KMS-11 (cell line): ENCODE measurements around the gene DTWD1.

Source experiments
- H2AFZ ChIP-seq: fragments of 200-600 bp; sonication (generic); 2 replicates; pipeline ENCODE4 v1.6.1; 2016; ENCODE audit warnings: antibody characterized with exemption, mixed run types, low read depth
- H3K27ac ChIP-seq: fragments of 200-600 bp; sonication (generic); 2 replicates; pipeline ENCODE4 v1.6.1; 2016; ENCODE audit warnings: mild to moderate bottlenecking, mixed run types
- H3K27me3 ChIP-seq: fragments of 200-600 bp; sonication (generic); 2 replicates; pipeline ENCODE4 v1.6.1; 2017; ENCODE audit warnings: mild to moderate bottlenecking, low read depth, mixed run types, moderate library complexity; ENCODE audit not compliant: insufficient read depth
- H3K36me3 ChIP-seq: fragments of 200-600 bp; sonication (generic); 2 replicates; pipeline ENCODE4 v1.6.1; 2017; ENCODE audit warnings: mild to moderate bottlenecking, mixed run types; ENCODE audit not compliant: insufficient read depth
- H3K4me1 ChIP-seq: fragments of 200-600 bp; sonication (generic); 2 replicates; pipeline ENCODE4 v1.6.1; 2016; ENCODE audit warnings: mild to moderate bottlenecking, low read depth, mixed run types; ENCODE audit not compliant: poor library complexity, severe bottlenecking
- H3K4me2 ChIP-seq: fragments of 200-600 bp; sonication (generic); 2 replicates; pipeline ENCODE4 v1.7.0; 2016; ENCODE audit warnings: mild to moderate bottlenecking, mixed run types
- H3K4me3 ChIP-seq: fragments of 200-600 bp; sonication (generic); IDR thresholded peaks from 2 replicates; pipeline ENCODE4 v1.6.1; 2017; ENCODE audit warnings: low read depth, low read length, mixed read lengths; ENCODE audit not compliant: insufficient read depth
- H3K79me2 ChIP-seq: fragments of 200-600 bp; sonication (generic); 2 replicates; pipeline ENCODE4 v1.6.1; 2016; ENCODE audit warnings: low read depth, mixed run types; ENCODE audit not compliant: insufficient read depth
- H3K9ac ChIP-seq: fragments of 200-600 bp; sonication (generic); 2 replicates; pipeline ENCODE4 v1.6.1; 2016; ENCODE audit warnings: mild to moderate bottlenecking, mixed run types
- H4K20me1 ChIP-seq: fragments of 200-600 bp; sonication (generic); 2 replicates; pipeline ENCODE4 v1.6.1; 2016; ENCODE audit warnings: mild to moderate bottlenecking, mixed run types; ENCODE audit not compliant: insufficient read depth
- TF ChIP-seq, protein P1 (sequence below): fragments of 200-600 bp; sonication (generic); conservative IDR thresholded peaks from 2 replicates; pipeline ENCODE4 v1.6.1; 2017; ENCODE audit warnings: low read depth, mild to moderate bottlenecking, antibody characterized with exemption, low read length, moderate library complexity, mixed read lengths

DTWD1 gene

GRCh38 chr15:49645941-49646340 lies 25.1 kb downstream of the DTWD1 start:
- Histone ChIP-seq H4K20me1 (no peaks in the 10 kb centered on the region), H3K4me2 (no peak overlapping the region), H3K27ac (no peak overlapping the region), H3K36me3 (no peaks in the 10 kb centered on the region), H3K4me3 (no peak overlapping the region), H3K9ac (no peak overlapping the region), H3K27me3 (no peaks in the 10 kb centered on the region), H3K79me2 (no peaks in the 10 kb centered on the region), H2AFZ (no peak overlapping the region), H3K4me1 (no peaks in the 10 kb centered on the region)
- TF ChIP-seq, protein P1, sequence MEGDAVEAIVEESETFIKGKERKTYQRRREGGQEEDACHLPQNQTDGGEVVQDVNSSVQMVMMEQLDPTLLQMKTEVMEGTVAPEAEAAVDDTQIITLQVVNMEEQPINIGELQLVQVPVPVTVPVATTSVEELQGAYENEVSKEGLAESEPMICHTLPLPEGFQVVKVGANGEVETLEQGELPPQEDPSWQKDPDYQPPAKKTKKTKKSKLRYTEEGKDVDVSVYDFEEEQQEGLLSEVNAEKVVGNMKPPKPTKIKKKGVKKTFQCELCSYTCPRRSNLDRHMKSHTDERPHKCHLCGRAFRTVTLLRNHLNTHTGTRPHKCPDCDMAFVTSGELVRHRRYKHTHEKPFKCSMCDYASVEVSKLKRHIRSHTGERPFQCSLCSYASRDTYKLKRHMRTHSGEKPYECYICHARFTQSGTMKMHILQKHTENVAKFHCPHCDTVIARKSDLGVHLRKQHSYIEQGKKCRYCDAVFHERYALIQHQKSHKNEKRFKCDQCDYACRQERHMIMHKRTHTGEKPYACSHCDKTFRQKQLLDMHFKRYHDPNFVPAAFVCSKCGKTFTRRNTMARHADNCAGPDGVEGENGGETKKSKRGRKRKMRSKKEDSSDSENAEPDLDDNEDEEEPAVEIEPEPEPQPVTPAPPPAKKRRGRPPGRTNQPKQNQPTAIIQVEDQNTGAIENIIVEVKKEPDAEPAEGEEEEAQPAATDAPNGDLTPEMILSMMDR, result no peak

DNA sequence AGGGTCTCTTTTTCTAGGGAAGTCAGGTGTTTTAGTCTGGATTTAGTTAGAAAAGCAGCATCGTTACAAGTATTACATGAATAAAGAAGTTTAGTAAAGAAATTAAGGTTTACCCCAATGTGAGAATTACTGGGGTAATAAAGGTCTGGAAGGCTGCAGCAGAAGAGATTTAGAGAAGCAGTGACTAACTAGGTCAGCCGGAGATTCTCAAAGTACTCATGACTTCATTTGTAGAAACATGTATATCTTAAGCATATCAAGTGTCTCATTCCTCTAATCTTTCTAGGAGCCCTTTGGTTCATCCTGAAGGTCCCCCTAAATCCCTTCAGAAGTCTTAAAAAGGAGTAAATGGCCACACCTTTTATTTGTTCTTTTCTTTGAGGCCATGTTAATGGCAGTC lies 26.0 kb downstream of the DTWD1 start:
- TF ChIP-seq, protein P1, result no peak
- Histone ChIP-seq H3K27ac (no peak overlapping the region), H3K9ac (no peak overlapping the region), H3K27me3 (no peaks in the 10 kb centered on the region), H3K79me2 (no peaks in the 10 kb centered on the region), H3K36me3 (no peaks in the 10 kb centered on the region), H3K4me1 (no peaks in the 10 kb centered on the region), H2AFZ (no peak overlapping the region), H4K20me1 (no peaks in the 10 kb centered on the region), H3K4me3 (no peak overlapping the region), H3K4me2 (no peak overlapping the region)

- no peak overlapping the region for H3K4me2 ChIP-seq
Measured at GRCh38 chr15:49649987-49650386, 29.1 kb downstream of the DTWD1 start.

DNA sequence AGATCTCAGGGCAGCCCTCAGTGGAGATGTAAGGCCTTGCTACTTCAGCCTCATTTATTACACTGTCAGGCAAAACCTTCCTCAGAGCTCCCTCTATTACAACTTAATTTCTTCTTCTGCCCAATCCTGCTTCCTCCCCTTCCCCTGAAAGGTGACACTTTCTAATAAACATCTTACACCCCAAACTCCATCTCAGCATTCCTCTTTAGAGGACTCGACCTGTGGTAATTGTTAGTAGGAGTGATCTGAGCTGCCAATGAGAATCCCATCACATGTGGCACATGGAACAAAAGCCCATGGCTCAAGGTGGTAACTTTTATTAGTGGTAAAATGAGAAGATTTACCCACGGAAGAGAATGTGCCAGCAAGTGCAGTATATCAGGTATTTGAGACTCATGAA lies 29.8 kb downstream of the DTWD1 start:
- Histone ChIP-seq H3K27me3 (no peaks in the 10 kb centered on the region), H3K4me3 (no peak overlapping the region), H3K27ac (no peak overlapping the region), H3K79me2 (no peaks in the 10 kb centered on the region), H3K4me1 (no peaks in the 10 kb centered on the region), H3K9ac (no peak overlapping the region), H4K20me1 (no peaks in the 10 kb centered on the region), H3K36me3 (no peaks in the 10 kb centered on the region), H2AFZ (no peak overlapping the region), H3K4me2 (no peak overlapping the region)
- TF ChIP-seq, protein P1, result no peak

More at GRCh38 chr15:49649987-49650386, 29.1 kb downstream of the DTWD1 start:
- no peaks in the 10 kb centered on the region for H4K20me1 ChIP-seq
- H3K9ac ChIP-seq, result no peak overlapping the region
- no peak overlapping the region for H3K27ac ChIP-seq
- no peaks in the 10 kb centered on the region for H3K79me2 ChIP-seq
- TF ChIP-seq, protein P1, result no peak
- no peak overlapping the region for H2AFZ ChIP-seq
- H3K4me3 ChIP-seq, result no peak overlapping the region
- H3K36me3 ChIP-seq, result no peaks in the 10 kb centered on the region
- no peaks in the 10 kb centered on the region for H3K4me1 ChIP-seq
- no peaks in the 10 kb centered on the region for H3K27me3 ChIP-seq
